ENCODE results near the gene TOR4A. TPM values are rescaled to one million over a fixed set of nuclear protein-coding genes. Genes with fewer than 3 reads are reported as not detected.
A peak's percentile ranks its signal among the peaks of the same experiment; 100 is the strongest.

TOR4A gene
- total and polyA plus RNA-seq, 9 of the 15 experiments (the other 6 are each of a cell fraction or from before 2014, with no cell fraction given): 3.9 to 49.2 (median 8.8) TPM

GRCh38 chr9:137236238-137236935 lies 41.1 kb upstream of the TOR4A start (continued):
- no peak for TF ChIP-seq MED1 (CRISPR knock-in tag; IDR thresholded peaks at IDR 0.05; ENCODE audit: borderline replicate concordance)
- TF ChIP-seq ARID4B (CRISPR knock-in tag; IDR thresholded peaks at IDR 0.05): peak; percentile 70
- peak; percentile 62 for TF ChIP-seq POLR2AphosphoS5 (IDR thresholded peaks at IDR 0.05; ENCODE audit: control insufficient read depth, insufficient read depth, low read depth, low read length)
- no peak for TF ChIP-seq SREBF2 (CRISPR knock-in tag; IDR thresholded peaks at IDR 0.05)
- no peak for TF ChIP-seq YBX1 (IDR thresholded peaks at IDR 0.05)
- TF ChIP-seq CBX3 (IDR thresholded peaks at IDR 0.05; ENCODE audit: borderline replicate concordance in 1 of 2, low read length in 2 of 2): peak in 1 of 2 experiments; percentile 47; a peak in 1 of 3 replicates
- TF ChIP-seq SOX6 (IDR thresholded peaks at IDR 0.05): peak; percentile 81
- no peak for TF ChIP-seq PTRF (tag; IDR thresholded peaks at IDR 0.05)
- TF ChIP-seq ZBTB7A (IDR thresholded peaks at IDR 0.05; ENCODE audit: borderline replicate concordance, control insufficient read depth, low read depth, low read length): peak; percentile 97
- TF ChIP-seq GABPB1 (CRISPR knock-in tag; IDR thresholded peaks at IDR 0.05): peak; percentile 86
- no peak for TF ChIP-seq PHF8 (IDR thresholded peaks at IDR 0.05; ENCODE audit: borderline replicate concordance, low read length)
- peak; percentile 85; the same call in 1 of the 2 replicates for TF ChIP-seq TOE1 (IDR thresholded peaks at IDR 0.05; ENCODE audit: borderline replicate concordance)
- no peak for TF ChIP-seq TOE1 (CRISPR knock-in tag; IDR thresholded peaks at IDR 0.05; ENCODE audit: borderline replicate concordance, low read depth)
- no peak for TF ChIP-seq ZNF175 (CRISPR knock-in tag; IDR thresholded peaks at IDR 0.05; ENCODE audit: low read depth)
- TF ChIP-seq PTTG1 (tag; IDR thresholded peaks at IDR 0.05; ENCODE audit: low read depth): no peak
- TF ChIP-seq, protein P1, sequence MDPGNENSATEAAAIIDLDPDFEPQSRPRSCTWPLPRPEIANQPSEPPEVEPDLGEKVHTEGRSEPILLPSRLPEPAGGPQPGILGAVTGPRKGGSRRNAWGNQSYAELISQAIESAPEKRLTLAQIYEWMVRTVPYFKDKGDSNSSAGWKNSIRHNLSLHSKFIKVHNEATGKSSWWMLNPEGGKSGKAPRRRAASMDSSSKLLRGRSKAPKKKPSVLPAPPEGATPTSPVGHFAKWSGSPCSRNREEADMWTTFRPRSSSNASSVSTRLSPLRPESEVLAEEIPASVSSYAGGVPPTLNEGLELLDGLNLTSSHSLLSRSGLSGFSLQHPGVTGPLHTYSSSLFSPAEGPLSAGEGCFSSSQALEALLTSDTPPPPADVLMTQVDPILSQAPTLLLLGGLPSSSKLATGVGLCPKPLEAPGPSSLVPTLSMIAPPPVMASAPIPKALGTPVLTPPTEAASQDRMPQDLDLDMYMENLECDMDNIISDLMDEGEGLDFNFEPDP (CRISPR knock-in tag; IDR thresholded peaks at IDR 0.05): no peak
- no peak for TF ChIP-seq NONO (IDR thresholded peaks at IDR 0.05; ENCODE audit: low read depth in 2 of 2, low read length in 1 of 2)
- peak; percentile 67; the same call in 1 of the 2 replicates for TF ChIP-seq ESRRA (IDR thresholded peaks at IDR 0.05; ENCODE audit: borderline replicate concordance, low read depth)
- no peak for TF ChIP-seq ZBTB5 (IDR thresholded peaks at IDR 0.05)
